GM18868 (cell line): ENCODE measurements around the gene MIA.
"Not testable (repeated sequence)": the region's sequence is repeated elsewhere in the genome, so short reads cannot be mapped to it uniquely, and the experiment has no call there.

Source experiments
- ATAC-seq: cut with Tn5 transposase; IDR thresholded peaks from one replicate; pipeline ENCODE4 v1.9.1; 2021; ENCODE audit warnings: mild to moderate bottlenecking, moderate library complexity; ENCODE audit not compliant: unreplicated experiment

Gene MIA

DNA sequence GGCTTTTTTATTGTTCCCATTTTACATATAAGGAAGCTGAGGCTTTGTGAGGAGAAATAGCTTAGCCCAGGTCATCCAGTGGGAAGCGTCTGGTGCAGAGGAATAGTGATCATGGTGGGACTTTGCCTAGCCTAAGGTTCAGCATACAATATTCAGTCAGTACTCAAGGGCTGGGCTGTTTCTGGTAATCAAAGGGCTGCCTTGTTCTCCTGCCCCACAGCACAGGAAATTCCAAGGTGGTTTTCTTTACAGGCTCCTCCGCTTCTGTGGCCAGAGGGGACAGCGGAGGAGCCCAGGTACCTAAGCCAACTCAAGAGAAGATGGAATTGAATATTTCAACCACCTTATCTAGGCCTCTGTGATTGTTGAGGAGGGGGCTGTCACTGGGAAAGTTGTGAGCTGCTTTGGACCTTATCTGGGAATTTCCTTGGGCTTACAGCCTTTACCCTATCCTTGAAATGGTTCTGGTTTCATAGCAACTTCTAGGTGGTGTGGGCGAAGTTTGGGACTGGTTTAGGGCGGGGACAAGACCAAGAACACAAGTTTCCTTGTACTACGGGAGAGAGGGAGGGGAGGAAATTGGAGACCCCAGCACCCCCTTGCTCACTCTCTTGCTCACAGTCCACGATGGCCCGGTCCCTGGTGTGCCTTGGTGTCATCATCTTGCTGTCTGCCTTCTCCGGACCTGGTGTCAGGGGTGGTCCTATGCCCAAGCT lies at the start of gene MIA:
MIA (plus strand) TSS at position 606 of the 716 bp plus-strand sequence; CDS start at position 628, 22 bp downstream.
- no peak for ATAC-seq

DNA sequence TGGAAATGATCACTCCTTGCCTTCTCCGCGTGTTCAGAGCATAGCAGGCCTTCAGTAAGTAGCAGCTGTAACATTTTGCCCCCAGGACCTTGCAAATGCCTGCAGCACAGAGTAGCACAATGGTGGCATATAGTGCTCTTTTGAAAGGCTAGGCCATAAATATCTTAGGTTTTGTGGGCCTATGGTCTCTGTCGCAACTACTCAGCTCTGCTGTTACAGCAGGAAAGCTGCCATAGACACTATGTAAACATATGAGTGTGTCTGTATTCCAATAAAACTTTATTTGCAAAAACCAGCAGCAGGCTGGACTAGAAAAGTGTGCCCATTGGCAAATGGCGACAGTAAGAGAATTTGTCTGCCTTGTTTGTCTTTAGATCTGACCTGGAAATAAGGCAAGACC lies 49.0 kb upstream of the MIA start:
- no peak for ATAC-seq

GRCh38 chr19:40730065-40730464 lies 45.3 kb upstream of the MIA start:
- ATAC-seq: not testable (repeated sequence)

GRCh38 chr19:40732304-40732703 lies 43.0 kb upstream of the MIA start:
- not testable (repeated sequence) for ATAC-seq

DNA sequence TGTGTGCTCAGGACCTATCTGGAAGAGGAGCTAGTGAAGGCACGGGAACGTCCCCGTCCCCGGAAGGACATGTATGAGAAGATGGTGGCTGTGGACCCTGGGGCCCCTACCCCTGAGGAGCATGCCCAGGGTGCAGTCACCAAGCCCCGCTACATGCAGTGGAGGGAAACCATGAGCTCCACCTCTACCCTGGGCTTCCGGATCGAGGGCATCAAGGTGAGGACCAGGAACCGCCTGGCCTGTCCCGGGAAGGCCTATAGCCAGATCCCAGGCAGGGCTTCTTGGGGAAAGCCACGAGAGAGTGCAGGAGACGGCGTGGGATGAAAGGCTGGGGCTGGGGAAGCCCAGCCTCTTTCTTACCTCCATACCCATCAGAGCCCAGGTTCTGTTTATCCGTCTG lies 42.2 kb upstream of the MIA start:
- ATAC-seq: no peak

- ATAC-seq: no peak
Observed at GRCh38 chr19:40735013-40735771, 40.1 kb upstream of the MIA start.

DNA sequence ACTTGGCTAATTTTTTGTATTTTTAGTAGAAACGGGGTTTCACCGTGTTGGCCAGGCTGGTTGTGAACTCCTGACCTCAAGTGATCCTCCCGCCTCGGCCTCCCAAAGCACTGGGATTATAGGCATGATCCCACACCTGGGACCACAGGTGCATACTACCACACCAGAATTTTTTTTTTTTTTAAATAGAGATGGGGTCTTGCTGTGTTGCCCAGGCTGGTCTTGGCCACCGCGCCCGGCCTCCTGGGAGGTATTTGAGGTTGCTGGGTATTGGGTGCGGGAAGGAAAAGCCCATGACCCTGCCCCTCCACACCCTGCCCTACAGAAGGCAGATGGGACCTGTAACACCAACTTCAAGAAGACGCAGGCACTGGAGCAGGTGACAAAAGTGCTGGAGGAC lies 38.7 kb upstream of the MIA start:
- no peak for ATAC-seq

DNA sequence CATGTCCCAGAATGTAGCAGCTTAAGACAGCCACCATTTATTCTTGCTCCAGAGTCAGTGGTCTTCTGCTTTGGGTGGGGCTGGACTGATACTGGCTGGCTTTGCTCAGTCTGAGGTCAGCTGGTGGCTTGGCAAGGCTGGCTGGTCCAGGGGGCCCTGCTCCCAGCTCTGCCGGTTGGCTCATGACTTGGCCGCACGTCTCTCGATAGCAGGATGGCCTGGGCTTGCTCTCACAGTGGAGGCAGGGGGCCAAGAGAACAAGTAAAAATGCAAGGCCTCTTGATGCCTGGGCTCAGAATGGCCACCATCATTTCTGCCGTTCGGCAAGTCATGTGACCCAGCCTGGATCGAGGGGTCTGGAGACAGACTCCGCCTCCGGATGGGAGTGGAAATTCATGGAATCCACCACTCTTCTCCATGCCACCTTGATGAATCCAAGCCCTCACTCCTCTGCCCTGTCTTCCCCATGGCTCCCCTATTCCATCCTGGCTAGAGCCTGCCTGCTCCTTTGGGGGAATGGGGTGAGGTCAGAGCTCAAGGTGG lies 38.1 kb upstream of the MIA start:
- no peak for ATAC-seq

- no peak for ATAC-seq
Observed at GRCh38 chr19:40739030-40739839, 36.1 kb upstream of the MIA start.

DNA sequence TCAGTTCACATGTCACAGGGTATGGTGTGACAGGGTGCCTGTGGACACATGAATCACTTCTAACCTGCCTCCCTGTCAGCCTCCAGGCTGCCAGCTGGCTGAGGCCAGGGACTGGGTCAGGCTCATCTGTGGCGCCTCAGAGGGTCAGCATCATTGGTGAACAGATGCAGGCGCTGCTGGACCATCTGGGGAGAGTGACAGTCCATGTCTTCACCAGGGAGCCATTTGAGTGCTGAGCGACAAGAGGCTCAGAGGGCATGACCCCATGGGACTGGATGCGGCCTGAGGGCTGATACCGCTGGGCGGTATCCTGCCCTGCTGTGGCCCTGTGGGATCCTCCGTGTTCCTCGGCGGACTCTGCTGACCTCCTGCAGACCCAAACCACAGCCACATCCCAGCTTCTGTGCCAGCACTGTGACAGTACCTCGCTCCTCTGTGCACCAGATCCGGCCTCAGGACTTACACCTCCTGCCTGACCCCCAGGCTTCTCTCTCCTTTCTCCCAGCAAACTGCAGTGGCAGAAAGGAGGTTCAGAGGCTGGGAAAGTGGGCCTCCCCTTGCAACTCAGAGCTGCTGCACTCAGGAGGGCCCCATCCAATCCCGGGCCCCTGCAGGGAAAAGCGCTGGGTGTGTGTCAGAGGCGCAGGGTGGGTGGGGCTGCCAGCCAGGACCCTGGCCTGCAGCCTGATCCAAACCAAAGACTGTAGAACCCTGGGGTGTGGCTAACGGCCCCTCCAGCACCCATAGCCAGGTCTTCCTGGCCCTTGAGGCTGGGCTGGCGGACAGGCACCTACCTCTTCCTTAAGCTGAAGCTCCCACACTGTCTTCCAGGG lies 35.2 kb upstream of the MIA start:
- no peak for ATAC-seq

DNA sequence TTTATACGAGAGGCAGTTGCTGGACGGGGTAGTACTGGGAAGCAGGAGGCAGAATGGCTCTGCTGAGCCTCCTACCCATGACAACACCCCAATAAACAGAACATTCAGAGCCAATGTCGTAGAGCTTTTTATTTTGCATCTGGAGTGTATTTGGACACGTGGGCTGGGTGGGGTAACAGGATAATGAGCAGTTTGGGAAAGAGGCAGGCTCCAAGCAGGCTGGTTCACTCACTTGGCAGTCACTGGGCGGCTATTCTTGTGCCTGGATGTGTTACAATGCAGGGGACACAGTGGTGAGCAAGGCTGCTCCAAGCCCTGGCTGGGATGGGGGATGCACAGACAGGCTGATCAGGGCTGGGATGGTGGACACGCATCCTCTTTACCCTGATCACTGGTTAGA lies 34.6 kb upstream of the MIA start:
- no peak for ATAC-seq

DNA sequence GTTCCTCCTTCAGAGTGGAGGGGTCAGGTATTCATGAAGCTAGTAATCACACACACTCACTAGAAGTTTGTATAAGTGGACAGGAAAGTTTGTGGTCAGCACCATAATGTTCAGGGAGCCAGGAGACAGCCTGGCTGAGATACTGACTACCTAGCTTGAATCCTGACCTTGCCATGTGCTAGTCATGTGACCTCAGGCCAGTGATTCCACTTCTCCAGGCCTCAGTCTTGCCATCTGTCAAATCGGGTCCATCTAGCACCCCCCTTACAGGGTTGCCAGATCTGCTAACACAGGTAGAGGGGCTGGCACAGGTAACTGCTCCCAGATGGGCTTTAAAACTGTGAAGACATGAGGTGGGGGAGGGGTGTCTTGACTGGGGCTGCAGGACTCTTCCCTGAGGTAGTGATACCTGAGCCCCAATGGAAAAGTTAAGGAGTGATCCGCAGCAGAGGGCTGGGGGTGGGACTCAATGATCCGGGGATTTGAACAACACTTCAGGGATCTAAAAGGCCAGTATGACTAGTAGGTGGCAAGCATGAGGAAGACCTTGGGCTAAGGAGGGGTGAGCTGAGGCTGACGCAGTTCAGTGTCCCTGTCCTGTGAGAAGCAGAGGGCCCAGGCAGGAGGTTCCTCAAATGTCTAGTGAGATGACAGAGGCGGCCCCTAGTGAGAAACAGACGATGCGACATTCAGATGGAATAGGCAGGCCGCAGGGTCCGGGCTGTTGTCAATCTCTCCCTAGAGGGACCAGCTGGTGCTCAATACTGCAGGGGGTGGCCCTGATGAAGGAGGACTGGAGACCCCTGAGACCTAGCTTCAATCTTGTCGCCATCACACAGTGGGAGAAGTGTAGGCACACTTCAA lies 33.6 kb upstream of the MIA start:
- no peak for ATAC-seq

GRCh38 chr19:40742477-40742876 lies 32.8 kb upstream of the MIA start:
- no peak for ATAC-seq

GRCh38 chr19:40742886-40743285 lies 32.4 kb upstream of the MIA start:
- no peak for ATAC-seq

DNA sequence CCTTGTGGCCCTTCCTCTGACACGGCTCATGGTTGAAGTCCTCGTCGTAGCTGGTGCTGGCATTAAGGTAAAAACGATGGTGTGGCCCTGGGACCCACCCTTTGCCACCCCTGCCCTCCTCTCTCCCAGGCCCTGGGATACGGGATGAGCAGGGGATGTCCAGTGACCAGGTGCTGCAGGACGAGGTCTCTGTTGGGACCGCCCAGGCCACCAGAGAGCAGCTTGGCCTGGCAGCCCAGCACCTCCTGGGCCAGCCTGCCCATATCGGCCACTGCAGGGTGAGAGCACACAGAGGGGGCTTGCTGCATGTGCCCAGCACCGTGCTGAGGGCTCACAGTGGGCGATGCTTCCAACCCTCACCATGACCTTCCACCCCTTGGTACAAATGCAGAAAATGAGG lies 31.4 kb upstream of the MIA start:
- ATAC-seq: no peak

- no peak for ATAC-seq
Observed at GRCh38 chr19:40744554-40745401, 30.5 kb upstream of the MIA start.

- no peak for ATAC-seq
Observed at GRCh38 chr19:40745402-40745780, 29.9 kb upstream of the MIA start.

DNA sequence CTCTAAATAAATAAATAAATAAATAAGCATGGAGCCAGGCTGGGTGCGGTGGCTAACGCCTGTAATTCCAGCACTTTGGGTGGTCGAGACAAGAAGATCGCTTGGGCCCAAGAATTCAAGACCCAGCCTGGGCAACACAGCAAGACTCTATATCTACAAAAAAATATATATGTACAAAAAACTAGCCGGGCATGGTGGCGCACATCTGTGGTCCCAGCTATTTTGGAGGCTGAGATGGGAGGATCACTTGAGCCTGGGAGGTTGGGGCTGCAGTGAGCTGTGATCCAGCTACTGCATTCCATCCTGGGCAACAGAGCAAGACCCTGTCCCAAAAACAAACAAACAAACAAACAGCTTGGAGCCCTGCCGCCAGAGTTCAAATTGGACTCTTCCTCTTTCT lies 27.8 kb upstream of the MIA start:
- no peak for ATAC-seq
